Smooth muscle cell (in vitro differentiated cells): ENCODE results near the gene ATXN7L1. TPM values are rescaled to one million over a fixed set of nuclear protein-coding genes. Genes with fewer than 3 reads are reported as not detected.

Experiments
- DNase-seq: peaks from one replicate; lab custom pipeline; 2025; ENCODE audit not compliant: unreplicated experiment; lab: John Stamatoyannopoulos, UW
- H2AFZ ChIP-seq: fragments of 200-600 bp; sonication (generic); 2 replicates; pipeline ENCODE4 v1.6.0; 2016; ENCODE audit warnings: antibody characterized with exemption, low read depth, mild to moderate bottlenecking
- H3F3A ChIP-seq: fragments of 200-600 bp; sonication (generic); 2 replicates; pipeline ENCODE4 v1.6.0; 2017; ENCODE audit warnings: antibody characterized with exemption, low read depth
- H3K27ac ChIP-seq: fragments of 200-600 bp; sonication (generic); 2 replicates; pipeline ENCODE4 v1.5.1; 2016; ENCODE audit warnings: low read depth, mild to moderate bottlenecking
- H3K27me3 ChIP-seq: fragments of 200-600 bp; sonication (generic); 2 replicates; pipeline ENCODE4 v1.6.1; 2016; ENCODE audit warnings: low read depth, mild to moderate bottlenecking
- H3K36me3 ChIP-seq: fragments of 200-600 bp; sonication (generic); 2 replicates; pipeline ENCODE4 v1.5.1; 2016; ENCODE audit warnings: low read depth
- H3K4me1 ChIP-seq: fragments of 200-600 bp; sonication (generic); 2 replicates; pipeline ENCODE4 v1.5.1; 2016; ENCODE audit warnings: low read depth
- H3K4me2 ChIP-seq: fragments of 200-600 bp; sonication (generic); 2 replicates; pipeline ENCODE4 v1.6.0; 2016; ENCODE audit warnings: mild to moderate bottlenecking
- H3K4me3 ChIP-seq: fragments of 200-600 bp; sonication (generic); 2 replicates; pipeline ENCODE4 v1.5.1; 2016; ENCODE audit warnings: mild to moderate bottlenecking
- H3K79me2 ChIP-seq: fragments of 200-600 bp; sonication (generic); 2 replicates; pipeline ENCODE4 v1.6.0; 2016; ENCODE audit warnings: low read depth, mild to moderate bottlenecking
- H3K9ac ChIP-seq: fragments of 200-600 bp; sonication (generic); 2 replicates; pipeline ENCODE4 v1.6.0; 2016; ENCODE audit warnings: low read depth
- H3K9me3 ChIP-seq: fragments of 200-600 bp; sonication (generic); replicated peaks from 2 replicates; pipeline ENCODE4 v1.5.1; 2016; ENCODE audit warnings: low read depth
- H4K20me1 ChIP-seq: fragments of 200-600 bp; sonication (generic); 2 replicates; pipeline ENCODE4 v1.6.0; 2016; ENCODE audit warnings: low read depth
- CTCF ChIP-seq: fragments of 200-600 bp; sonication (generic); IDR thresholded peaks from 2 replicates; pipeline ENCODE4 v1.5.1; 2017; ENCODE audit warnings: borderline replicate concordance, mild to moderate bottlenecking, antibody characterized with exemption; ENCODE audit not compliant: insufficient read depth, poor library complexity, severe bottlenecking
- WGBS: methylation state at CpG from one replicate; pipeline ENCODE4 v1.1.7; 2016; ENCODE audit warnings: low lambda C conversion rate; 5-methylcytosine and 5-hydroxymethylcytosine counted together
- polyA plus RNA-seq: library from polyadenylated mRNA; unstranded; fragments of >200 nt; fragmentation: Nextera tagmentation; extraction: Ambion mirVana; gene quantifications from 2 replicates; pipeline ENCODE4 v1.2.1, GENCODE V29; 2016
- total RNA-seq: library from RNA; depleted of rRNA; stranded (reverse); fragments of >200 nt; gene quantifications from 2 replicates; pipeline ENCODE4 v1.2.3, GENCODE V29; 2014

Gene ATXN7L1
- total and polyA plus RNA-seq, 2 experiments from 2014 or later, result 3.3 to 4.4 TPM

- no peak for DNase-seq
- Histone ChIP-seq H2AFZ (no peak overlapping the region), H3K27ac (no peak overlapping the region), H3K79me2 (no peaks in the 10 kb centered on the region), H3K4me3 (no peak overlapping the region), H3K36me3 (no peaks in the 10 kb centered on the region), H3K4me2 (no peak overlapping the region), H3F3A (no peaks in the 10 kb centered on the region), H3K27me3 (no peaks in the 10 kb centered on the region), H4K20me1 (peaks cover 7% of the 10 kb centered on the region), H3K4me1 (no peaks in the 10 kb centered on the region), H3K9me3 (no peaks in the 10 kb centered on the region), H3K9ac (no peak overlapping the region)
- 79% methylated on average over 9 of the region's 9 CpGs for WGBS
- no peak for TF ChIP-seq CTCF
Observed at GRCh38 chr7:105680505-105681187, 195.8 kb downstream of the ATXN7L1 start.

- WGBS, result 74% methylated on average over 25 of the region's 25 CpGs
- TF ChIP-seq CTCF, result no peak
- Histone ChIP-seq H3K27me3 (no peaks in the 10 kb centered on the region), H3K4me3 (no peak overlapping the region), H2AFZ (no peak overlapping the region), H3K27ac (no peak overlapping the region), H3K4me2 (no peak overlapping the region), H3F3A (no peaks in the 10 kb centered on the region), H3K9ac (no peak overlapping the region), H3K79me2 (no peaks in the 10 kb centered on the region), H3K9me3 (no peaks in the 10 kb centered on the region), H3K36me3 (no peaks in the 10 kb centered on the region), H4K20me1 (peaks cover 7% of the 10 kb centered on the region), H3K4me1 (no peaks in the 10 kb centered on the region)
- no peak for DNase-seq
Observed at GRCh38 chr7:105678811-105679495, 197.4 kb downstream of the ATXN7L1 start.

GRCh38 chr7:105677817-105678573, 198.4 kb downstream of the ATXN7L1 start:
- Histone ChIP-seq H4K20me1 (peaks cover 7% of the 10 kb centered on the region), H3F3A (no peaks in the 10 kb centered on the region), H3K9me3 (no peaks in the 10 kb centered on the region), H3K27me3 (no peaks in the 10 kb centered on the region), H3K79me2 (no peaks in the 10 kb centered on the region), H3K4me2 (no peak overlapping the region), H3K27ac (no peak overlapping the region), H3K4me1 (no peaks in the 10 kb centered on the region), H3K36me3 (no peaks in the 10 kb centered on the region), H2AFZ (no peak overlapping the region), H3K9ac (no peak overlapping the region), H3K4me3 (no peak overlapping the region)
- no peak for TF ChIP-seq CTCF
- 95% methylated on average over 11 of the region's 11 CpGs for WGBS
- no peak for DNase-seq
